Mesothelial cell of epicardium (in vitro differentiated cells): ENCODE results near the gene RIPK3. TPM values are rescaled to one million over a fixed set of nuclear protein-coding genes. Genes with fewer than 3 reads are reported as not detected.
A peak's percentile ranks its signal among the peaks of the same experiment; 100 is the strongest.

Source experiments
- DNase-seq, 2 experiments: peaks; one replicate each; pipeline ENCODE4 v3.0.0; 2021; ENCODE audit warnings: low spot score in 2 of 2; ENCODE audit not compliant: unreplicated experiment in 2 of 2
- H3K27ac Mint-ChIP-seq: 2 replicates; pipeline ENCODE4 v1.8.0; 2021; ENCODE audit warnings: mixed read lengths
- H3K27me3 Mint-ChIP-seq: 2 replicates; pipeline ENCODE4 v1.8.0; 2021; ENCODE audit warnings: low read depth, mixed read lengths
- H3K36me3 Mint-ChIP-seq: 2 replicates; pipeline ENCODE4 v1.8.0; 2021; ENCODE audit warnings: mixed read lengths
- H3K4me1 Mint-ChIP-seq: 2 replicates; pipeline ENCODE4 v1.8.0; 2021; ENCODE audit warnings: mixed read lengths
- H3K4me3 Mint-ChIP-seq: 2 replicates; pipeline ENCODE4 v1.8.0; 2021; ENCODE audit warnings: mild to moderate bottlenecking, moderate library complexity, mixed read lengths
- H3K9me3 Mint-ChIP-seq: 2 replicates; pipeline ENCODE4 v1.8.0; 2021; ENCODE audit warnings: mixed read lengths
- CTCF ChIP-seq: fragments of 200-600 bp; sonication (generic); IDR thresholded peaks from one replicate; pipeline ENCODE4 v1.5.0; 2021; ENCODE audit warnings: antibody characterized with exemption; ENCODE audit not compliant: unreplicated experiment
- total RNA-seq: library from RNA; stranded (reverse); gene quantifications from 3 replicates; pipeline ENCODE4 v1.2.1, GENCODE V29; 2021

RIPK3 gene
- total RNA-seq, 1 donor from 2014 or later: 2.0 TPM

GRCh38 chr14:24310265-24310645 lies 29.5 kb downstream of the RIPK3 start:
- TF ChIP-seq CTCF: no peak
- Mint-ChIP-seq H3K9me3 (no peaks in the 10 kb centered on the region), H3K27me3 (no peaks in the 10 kb centered on the region), H3K36me3 (peaks cover 11% of the 10 kb centered on the region), H3K27ac (no peak overlapping the region), H3K4me3 (no peak overlapping the region), H3K4me1 (peaks cover 2% of the 10 kb centered on the region)
- no peak for DNase-seq

- no peaks in the 10 kb centered on the region for H3K27me3 Mint-ChIP-seq
- DNase-seq: no peak
- TF ChIP-seq CTCF: no peak
- no peak within 1 kb of the TSS for H3K4me3 Mint-ChIP-seq
- peaks cover 17% of the 10 kb centered on the region for H3K36me3 Mint-ChIP-seq
- no peaks in the 10 kb centered on the region for H3K9me3 Mint-ChIP-seq
- peaks cover 2% of the 10 kb centered on the region for H3K4me1 Mint-ChIP-seq
- H3K27ac Mint-ChIP-seq: no peak within 1 kb of the TSS
Observed at GRCh38 chr14:24309538-24310264, 30.1 kb downstream of the RIPK3 start, which contains the start of gene LTB4R2. Gene LTB4R2 (plus strand): TSS chr14:24310140. CDS start chr14:24310665, 525 bp downstream.

- no peak overlapping the region for H3K4me3 Mint-ChIP-seq
- no peak overlapping the region for H3K27ac Mint-ChIP-seq
- H3K4me1 Mint-ChIP-seq: peaks cover 2% of the 10 kb centered on the region
- no peak for TF ChIP-seq CTCF
- DNase-seq: no peak
- peaks cover 23% of the 10 kb centered on the region for H3K36me3 Mint-ChIP-seq
- H3K27me3 Mint-ChIP-seq: no peaks in the 10 kb centered on the region
- no peaks in the 10 kb centered on the region for H3K9me3 Mint-ChIP-seq
Observed at GRCh38 chr14:24308342-24309124, 31.3 kb downstream of the RIPK3 start.

- Mint-ChIP-seq H3K27me3 (no peaks in the 10 kb centered on the region), H3K36me3 (peaks cover 26% of the 10 kb centered on the region), H3K27ac (no peak within 1 kb of the TSS), H3K4me1 (peaks cover 2% of the 10 kb centered on the region), H3K4me3 (no peak within 1 kb of the TSS), H3K9me3 (no peaks in the 10 kb centered on the region)
- TF ChIP-seq CTCF: peak; percentile 82
- DNase-seq: peak in 1 of 2 experiments; percentile 72
Observed at GRCh38 chr14:24307575-24308341, 32.0 kb downstream of the RIPK3 start, which contains the start of gene CIDEB. Gene CIDEB (minus strand): TSS chr14:24307977. CDS start chr14:24307858, 119 bp downstream.

GRCh38 chr14:24307156-24307574 lies 32.6 kb downstream of the RIPK3 start:
- DNase-seq: no peak
- Mint-ChIP-seq H3K9me3 (no peaks in the 10 kb centered on the region), H3K36me3 (peaks cover 27% of the 10 kb centered on the region), H3K27me3 (no peaks in the 10 kb centered on the region), H3K4me3 (no peak overlapping the region), H3K4me1 (peaks cover 2% of the 10 kb centered on the region), H3K27ac (no peak overlapping the region)
- TF ChIP-seq CTCF: no peak
